ENCODE results near the gene CHRDL1.

The CHRDL1 gene

GRCh38 chrX:110791071-110791470 is 4.5 kb downstream of the CHRDL1 start:
- Histone ChIP-seq H2BK15ac (replicated peaks; ENCODE audit: low read depth) (no peak overlapping the region), H3K36me3 (ENCODE audit: control insufficient read depth, insufficient read depth, low read length) (no peaks in the 10 kb centered on the region), H3K9ac (ENCODE audit: low read length) (no peak overlapping the region), H2BK120ac (ENCODE audit: low read depth, low read length) (no peak overlapping the region), H3K27me3 (ENCODE audit: insufficient read depth, low read length, poor library complexity) (no peaks in the 10 kb centered on the region), H3K4me1 (ENCODE audit: control insufficient read depth, low read depth, low read length) (no peaks in the 10 kb centered on the region), H4K5ac (ENCODE audit: low read length) (no peak overlapping the region), H3K27ac (ENCODE audit: low read depth, low read length) (no peak overlapping the region), H3K79me2 (ENCODE audit: control insufficient read depth, insufficient read depth, low read length) (no peaks in the 10 kb centered on the region), H3K4me3 (ENCODE audit: low read length) (no peak overlapping the region), H2BK5ac (ENCODE audit: low read length) (no peak overlapping the region), H4K8ac (ENCODE audit: low read depth, low read length) (no peak overlapping the region), H3K23ac (ENCODE audit: low read length) (no peak overlapping the region), H3K79me1 (ENCODE audit: low read length) (no peaks in the 10 kb centered on the region), H2AK5ac (ENCODE audit: low read length) (no peak overlapping the region), H3K56ac (ENCODE audit: low read length) (no peak overlapping the region), H3K4ac (ENCODE audit: low read depth, low read length) (no peak overlapping the region), H3K18ac (ENCODE audit: low read length) (no peak overlapping the region), H3K4me2 (ENCODE audit: low read length) (no peak overlapping the region)
- no peak for DNase-seq
- WGBS (ENCODE audit: extremely low coverage, insufficient coverage, low lambda C conversion rate) = no CpG with 5 or more reads among the region's 5 CpGs

- Histone ChIP-seq H4K5ac (ENCODE audit: low read length) (no peak overlapping the region), H3K79me2 (ENCODE audit: control insufficient read depth, insufficient read depth, low read length) (no peaks in the 10 kb centered on the region)
- no CpG with 5 or more reads among the region's 4 CpGs for WGBS (ENCODE audit: extremely low coverage, insufficient coverage, low lambda C conversion rate)
Measured at GRCh38 chrX:110786486-110786885, 9.1 kb downstream of the CHRDL1 start.

GRCh38 chrX:110759785-110760184 is 35.8 kb downstream of the CHRDL1 start:
- H3K4ac ChIP-seq (ENCODE audit: low read depth, low read length) = no peak overlapping the region
- no peaks in the 10 kb centered on the region for H3K79me1 ChIP-seq (ENCODE audit: low read length)
- no peak overlapping the region for H4K8ac ChIP-seq (ENCODE audit: low read depth, low read length)

More at GRCh38 chrX:110786486-110786885, 9.1 kb downstream of the CHRDL1 start:
- no peak overlapping the region for H2BK5ac ChIP-seq (ENCODE audit: low read length)
- H3K79me1 ChIP-seq (ENCODE audit: low read length) = no peaks in the 10 kb centered on the region
- no peak overlapping the region for H3K27ac ChIP-seq (ENCODE audit: low read depth, low read length)
- H3K18ac ChIP-seq (ENCODE audit: low read length) = no peak overlapping the region
- DNase-seq = no peak
- no peak overlapping the region for H2AK5ac ChIP-seq (ENCODE audit: low read length)
- H3K36me3 ChIP-seq (ENCODE audit: control insufficient read depth, insufficient read depth, low read length) = no peaks in the 10 kb centered on the region
- no peak overlapping the region for H2BK15ac ChIP-seq (replicated peaks; ENCODE audit: low read depth)
- no peak overlapping the region for H3K4ac ChIP-seq (ENCODE audit: low read depth, low read length)
- no peak overlapping the region for H3K23ac ChIP-seq (ENCODE audit: low read length)
- no peaks in the 10 kb centered on the region for H3K27me3 ChIP-seq (ENCODE audit: insufficient read depth, low read length, poor library complexity)
- no peak overlapping the region for H3K56ac ChIP-seq (ENCODE audit: low read length)
- no peak overlapping the region for H3K4me2 ChIP-seq (ENCODE audit: low read length)
- H2BK120ac ChIP-seq (ENCODE audit: low read depth, low read length) = no peak overlapping the region
- H3K9ac ChIP-seq (ENCODE audit: low read length) = no peak overlapping the region
- H4K8ac ChIP-seq (ENCODE audit: low read depth, low read length) = no peak overlapping the region
- H3K4me1 ChIP-seq (ENCODE audit: control insufficient read depth, low read depth, low read length) = no peaks in the 10 kb centered on the region
- H3K4me3 ChIP-seq (ENCODE audit: low read length) = no peak overlapping the region

GRCh38 chrX:110758781-110759422 is 36.7 kb downstream of the CHRDL1 start:
- Histone ChIP-seq H2BK120ac (ENCODE audit: low read depth, low read length) (no peak overlapping the region), H3K27me3 (ENCODE audit: insufficient read depth, low read length, poor library complexity) (no peaks in the 10 kb centered on the region), H3K79me2 (ENCODE audit: control insufficient read depth, insufficient read depth, low read length) (no peaks in the 10 kb centered on the region), H3K18ac (ENCODE audit: low read length) (no peak overlapping the region), H3K4me2 (ENCODE audit: low read length) (no peak overlapping the region), H3K36me3 (ENCODE audit: control insufficient read depth, insufficient read depth, low read length) (no peaks in the 10 kb centered on the region), H3K23ac (ENCODE audit: low read length) (no peak overlapping the region), H2AK5ac (ENCODE audit: low read length) (no peak overlapping the region), H3K9ac (ENCODE audit: low read length) (no peak overlapping the region), H3K4me1 (ENCODE audit: control insufficient read depth, low read depth, low read length) (no peaks in the 10 kb centered on the region), H4K8ac (ENCODE audit: low read depth, low read length) (no peak overlapping the region), H3K56ac (ENCODE audit: low read length) (no peak overlapping the region), H3K27ac (ENCODE audit: low read depth, low read length) (no peak overlapping the region), H4K5ac (ENCODE audit: low read length) (no peak overlapping the region), H3K79me1 (ENCODE audit: low read length) (no peaks in the 10 kb centered on the region), H3K4ac (ENCODE audit: low read depth, low read length) (no peak overlapping the region), H2BK5ac (ENCODE audit: low read length) (no peak overlapping the region), H2BK15ac (replicated peaks; ENCODE audit: low read depth) (no peak overlapping the region), H3K4me3 (ENCODE audit: low read length) (no peak overlapping the region)
- no CpG with 5 or more reads among the region's 7 CpGs for WGBS (ENCODE audit: extremely low coverage, insufficient coverage, low lambda C conversion rate)
- no peak for DNase-seq

More at GRCh38 chrX:110759785-110760184, 35.8 kb downstream of the CHRDL1 start:
- H3K79me2 ChIP-seq (ENCODE audit: control insufficient read depth, insufficient read depth, low read length) = no peaks in the 10 kb centered on the region
- H3K23ac ChIP-seq (ENCODE audit: low read length) = no peak overlapping the region
- no CpG with 5 or more reads among the region's 1 CpG for WGBS (ENCODE audit: extremely low coverage, insufficient coverage, low lambda C conversion rate)
- no peak overlapping the region for H2BK15ac ChIP-seq (replicated peaks; ENCODE audit: low read depth)
- no peak overlapping the region for H4K5ac ChIP-seq (ENCODE audit: low read length)
- H2AK5ac ChIP-seq (ENCODE audit: low read length) = no peak overlapping the region
- no peak overlapping the region for H3K9ac ChIP-seq (ENCODE audit: low read length)
- no peak for DNase-seq
- no peaks in the 10 kb centered on the region for H3K4me1 ChIP-seq (ENCODE audit: control insufficient read depth, low read depth, low read length)
- no peaks in the 10 kb centered on the region for H3K36me3 ChIP-seq (ENCODE audit: control insufficient read depth, insufficient read depth, low read length)
- no peak overlapping the region for H3K56ac ChIP-seq (ENCODE audit: low read length)
- H3K18ac ChIP-seq (ENCODE audit: low read length) = no peak overlapping the region
- H3K27ac ChIP-seq (ENCODE audit: low read depth, low read length) = no peak overlapping the region
- H3K4me2 ChIP-seq (ENCODE audit: low read length) = no peak overlapping the region
- H2BK5ac ChIP-seq (ENCODE audit: low read length) = no peak overlapping the region
- H2BK120ac ChIP-seq (ENCODE audit: low read depth, low read length) = no peak overlapping the region
- H3K27me3 ChIP-seq (ENCODE audit: insufficient read depth, low read length, poor library complexity) = no peaks in the 10 kb centered on the region
- H3K4me3 ChIP-seq (ENCODE audit: low read length) = no peak overlapping the region

GRCh38 chrX:110755611-110756010 is 40.0 kb downstream of the CHRDL1 start:
- H3K79me1 ChIP-seq (ENCODE audit: low read length) = no peaks in the 10 kb centered on the region
- H3K79me2 ChIP-seq (ENCODE audit: control insufficient read depth, insufficient read depth, low read length) = no peaks in the 10 kb centered on the region
- WGBS (ENCODE audit: extremely low coverage, insufficient coverage, low lambda C conversion rate) = no CpG with 5 or more reads among the region's 3 CpGs
- H3K27ac ChIP-seq (ENCODE audit: low read depth, low read length) = no peak overlapping the region
- no peak overlapping the region for H2BK5ac ChIP-seq (ENCODE audit: low read length)
- no peak overlapping the region for H2AK5ac ChIP-seq (ENCODE audit: low read length)
- H3K56ac ChIP-seq (ENCODE audit: low read length) = no peak overlapping the region
- no peak for DNase-seq
- H3K36me3 ChIP-seq (ENCODE audit: control insufficient read depth, insufficient read depth, low read length) = no peaks in the 10 kb centered on the region
- no peak overlapping the region for H3K18ac ChIP-seq (ENCODE audit: low read length)
- no peak overlapping the region for H2BK15ac ChIP-seq (replicated peaks; ENCODE audit: low read depth)
- no peak overlapping the region for H4K5ac ChIP-seq (ENCODE audit: low read length)
- no peak overlapping the region for H3K9ac ChIP-seq (ENCODE audit: low read length)
- no peak overlapping the region for H3K4me2 ChIP-seq (ENCODE audit: low read length)
- H3K4me1 ChIP-seq (ENCODE audit: control insufficient read depth, low read depth, low read length) = no peaks in the 10 kb centered on the region
- no peaks in the 10 kb centered on the region for H3K27me3 ChIP-seq (ENCODE audit: insufficient read depth, low read length, poor library complexity)
- H3K4me3 ChIP-seq (ENCODE audit: low read length) = no peak overlapping the region
- H3K23ac ChIP-seq (ENCODE audit: low read length) = no peak overlapping the region
- no peak overlapping the region for H3K4ac ChIP-seq (ENCODE audit: low read depth, low read length)
- H4K8ac ChIP-seq (ENCODE audit: low read depth, low read length) = no peak overlapping the region
- H2BK120ac ChIP-seq (ENCODE audit: low read depth, low read length) = no peak overlapping the region

GRCh38 chrX:110755061-110755460 is 40.6 kb downstream of the CHRDL1 start:
- H3K4me2 ChIP-seq (ENCODE audit: low read length) = no peak overlapping the region
- no peak overlapping the region for H2BK5ac ChIP-seq (ENCODE audit: low read length)
- no peak for DNase-seq
- no peak overlapping the region for H2BK120ac ChIP-seq (ENCODE audit: low read depth, low read length)
- H3K9ac ChIP-seq (ENCODE audit: low read length) = no peak overlapping the region
- no peak overlapping the region for H3K18ac ChIP-seq (ENCODE audit: low read length)
- H3K36me3 ChIP-seq (ENCODE audit: control insufficient read depth, insufficient read depth, low read length) = no peaks in the 10 kb centered on the region
- no peaks in the 10 kb centered on the region for H3K4me1 ChIP-seq (ENCODE audit: control insufficient read depth, low read depth, low read length)
- no peaks in the 10 kb centered on the region for H3K79me1 ChIP-seq (ENCODE audit: low read length)
- H4K8ac ChIP-seq (ENCODE audit: low read depth, low read length) = no peak overlapping the region
- no peak overlapping the region for H3K27ac ChIP-seq (ENCODE audit: low read depth, low read length)
- H4K5ac ChIP-seq (ENCODE audit: low read length) = no peak overlapping the region
- H3K27me3 ChIP-seq (ENCODE audit: insufficient read depth, low read length, poor library complexity) = no peaks in the 10 kb centered on the region
- H3K79me2 ChIP-seq (ENCODE audit: control insufficient read depth, insufficient read depth, low read length) = no peaks in the 10 kb centered on the region
- no peak overlapping the region for H2BK15ac ChIP-seq (replicated peaks; ENCODE audit: low read depth)
- H3K4me3 ChIP-seq (ENCODE audit: low read length) = no peak overlapping the region
- no peak overlapping the region for H3K4ac ChIP-seq (ENCODE audit: low read depth, low read length)
- no peak overlapping the region for H3K23ac ChIP-seq (ENCODE audit: low read length)
- no peak overlapping the region for H3K56ac ChIP-seq (ENCODE audit: low read length)
- WGBS (ENCODE audit: extremely low coverage, insufficient coverage, low lambda C conversion rate) = no CpG with 5 or more reads among the region's 3 CpGs
- H2AK5ac ChIP-seq (ENCODE audit: low read length) = no peak overlapping the region
